ENCODE data around the gene THBS3. TPM values are rescaled to one million over a fixed set of nuclear protein-coding genes. Genes with fewer than 3 reads are reported as not detected.

Gene THBS3
- total and polyA plus RNA-seq, 8 donors = 30.6 to 51.0 (median 42.8) TPM

GRCh38 chr1:155208541-155209311, 1.0 kb upstream of the THBS3 start, which contains the start of gene MTX1:
Gene MTX1 (plus strand): TSS chr1:155208695. CDS start chr1:155208805, 110 bp downstream.
- peak within 1 kb of the TSS; percentile 98 to 100 for H3K27ac ChIP-seq
- H3K27me3 ChIP-seq = no peaks in the 10 kb centered on the region
- ATAC-seq (peak; percentile 87), DNase-seq (peak; percentile 91 to 96 (median 94))
- no peaks in the 10 kb centered on the region for H3K9me3 ChIP-seq
- H3K36me3 ChIP-seq = peaks cover 0 to 8% of the 10 kb centered on the region in 2 donors
- H3K4me3 ChIP-seq = peak within 1 kb of the TSS; percentile 75 to 78
- peaks cover 20 to 37% of the 10 kb centered on the region in 2 donors for H3K4me1 ChIP-seq
- TF ChIP-seq, protein P1, sequence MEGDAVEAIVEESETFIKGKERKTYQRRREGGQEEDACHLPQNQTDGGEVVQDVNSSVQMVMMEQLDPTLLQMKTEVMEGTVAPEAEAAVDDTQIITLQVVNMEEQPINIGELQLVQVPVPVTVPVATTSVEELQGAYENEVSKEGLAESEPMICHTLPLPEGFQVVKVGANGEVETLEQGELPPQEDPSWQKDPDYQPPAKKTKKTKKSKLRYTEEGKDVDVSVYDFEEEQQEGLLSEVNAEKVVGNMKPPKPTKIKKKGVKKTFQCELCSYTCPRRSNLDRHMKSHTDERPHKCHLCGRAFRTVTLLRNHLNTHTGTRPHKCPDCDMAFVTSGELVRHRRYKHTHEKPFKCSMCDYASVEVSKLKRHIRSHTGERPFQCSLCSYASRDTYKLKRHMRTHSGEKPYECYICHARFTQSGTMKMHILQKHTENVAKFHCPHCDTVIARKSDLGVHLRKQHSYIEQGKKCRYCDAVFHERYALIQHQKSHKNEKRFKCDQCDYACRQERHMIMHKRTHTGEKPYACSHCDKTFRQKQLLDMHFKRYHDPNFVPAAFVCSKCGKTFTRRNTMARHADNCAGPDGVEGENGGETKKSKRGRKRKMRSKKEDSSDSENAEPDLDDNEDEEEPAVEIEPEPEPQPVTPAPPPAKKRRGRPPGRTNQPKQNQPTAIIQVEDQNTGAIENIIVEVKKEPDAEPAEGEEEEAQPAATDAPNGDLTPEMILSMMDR (IDR thresholded peaks at IDR 0.05) = no peak
- intact Hi-C loops (cut with DNase I) = no loop called here

DNA sequence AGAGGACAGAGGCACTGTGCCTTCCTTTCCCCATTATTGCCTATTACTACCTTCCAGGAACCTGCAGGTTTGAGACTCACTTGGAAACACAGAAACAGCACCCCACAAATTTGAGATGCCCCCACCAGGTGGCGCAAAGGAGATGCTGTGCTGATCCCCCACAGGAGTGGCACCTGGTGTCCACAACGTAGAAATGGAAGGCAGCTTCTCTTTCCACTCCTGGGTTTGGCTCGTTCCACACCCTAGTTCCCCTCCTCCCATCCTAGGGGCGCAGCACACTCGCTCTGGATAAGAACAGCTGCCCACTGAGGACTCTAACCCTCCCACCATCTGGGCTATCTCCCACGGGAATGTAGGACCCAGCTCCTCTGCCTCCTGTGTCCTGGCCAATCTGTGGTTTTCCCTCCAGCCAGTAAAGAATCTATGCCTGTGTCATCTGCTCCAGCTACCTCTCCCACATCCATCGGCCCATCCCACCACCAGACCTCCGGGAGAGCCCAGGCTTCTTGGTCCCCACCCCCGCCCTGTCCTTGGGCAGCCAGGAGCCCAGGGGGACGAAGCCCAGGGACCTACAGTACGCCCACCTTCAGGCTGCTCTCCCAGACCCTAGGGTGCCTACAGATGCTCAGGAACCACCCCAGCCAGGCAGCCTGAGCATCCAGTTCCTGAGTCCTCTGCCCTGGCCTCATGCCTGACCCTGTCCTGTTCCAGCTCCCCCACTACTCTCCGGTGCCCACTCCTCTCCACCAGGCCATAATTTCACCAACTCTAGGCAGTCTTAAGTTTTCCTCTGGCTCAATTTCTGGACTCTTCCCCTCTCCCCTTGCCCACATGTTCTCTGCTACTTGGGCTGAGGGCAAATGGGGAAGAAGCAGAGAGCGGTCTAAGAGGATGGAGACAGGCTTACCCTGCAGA, 549 bp downstream of the THBS3 start:
- intact Hi-C loops (cut with DNase I) = no loop called here

GRCh38 chr1:155205969-155206593, 1.6 kb downstream of the THBS3 start:
- Histone ChIP-seq H3K4me1 (peaks cover 20 to 37% of the 10 kb centered on the region in 2 donors), H3K9me3 (no peaks in the 10 kb centered on the region), H3K27ac (no peak overlapping the region), H3K27me3 (no peaks in the 10 kb centered on the region), H3K4me3 (no peak overlapping the region), H3K36me3 (no peaks in the 10 kb centered on the region)
- TF ChIP-seq, protein P1 (IDR thresholded peaks at IDR 0.05) = no peak
- DNase-seq = peak in 1 of 4 donors; percentile 5
- intact Hi-C loops (cut with DNase I) = no loop called here
- no peak for ATAC-seq

More for the DNA sequence above, 549 bp downstream of the THBS3 start:
- peak overlapping the region; percentile 15 to 75 for H3K4me3 ChIP-seq
- H3K9me3 ChIP-seq = no peaks in the 10 kb centered on the region
- no peaks in the 10 kb centered on the region for H3K27me3 ChIP-seq
- peak; percentile 56 to 93 (median 85) for DNase-seq
- peak; percentile 50 for ATAC-seq
- H3K36me3 ChIP-seq = peaks cover 0 to 7% of the 10 kb centered on the region in 2 donors
- peak overlapping the region; percentile 98 to 100 for H3K27ac ChIP-seq
- peaks cover 20 to 37% of the 10 kb centered on the region in 2 donors for H3K4me1 ChIP-seq
- TF ChIP-seq, protein P1 (IDR thresholded peaks at IDR 0.05) = peak; percentile 64 to 79

DNA sequence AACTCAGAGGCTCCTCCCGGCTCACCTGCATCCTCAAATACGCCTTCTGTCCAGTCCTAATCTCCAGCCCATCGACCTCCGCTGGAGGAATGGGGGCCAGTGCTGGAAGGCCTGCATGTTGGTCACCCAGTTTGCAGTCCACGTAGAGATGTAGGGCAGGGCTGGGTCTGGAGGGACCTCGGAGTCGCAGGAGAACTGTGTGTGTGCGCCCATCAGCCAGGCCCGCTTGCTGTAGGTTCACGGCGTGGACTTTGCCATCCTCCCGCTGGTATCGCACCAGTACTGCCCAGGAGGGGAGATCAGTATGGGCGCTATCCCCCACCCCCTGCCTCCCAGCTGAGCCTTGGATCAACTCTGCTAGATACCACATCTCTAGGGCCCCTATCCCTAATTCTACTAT, 2.7 kb downstream of the THBS3 start:
- Histone ChIP-seq H3K4me3 (no peak overlapping the region), H3K4me1 (peaks cover 19 to 30% of the 10 kb centered on the region in 2 donors), H3K27me3 (no peaks in the 10 kb centered on the region), H3K9me3 (no peaks in the 10 kb centered on the region), H3K27ac (no peak overlapping the region), H3K36me3 (peaks cover 0 to 9% of the 10 kb centered on the region in 2 donors)
- no peak for DNase-seq
- TF ChIP-seq, protein P1 (IDR thresholded peaks at IDR 0.05) = no peak
- intact Hi-C loops (cut with DNase I) = no loop called here
- no peak for ATAC-seq
